Prostate gland (tissue), 2 donors: ENCODE measurements around the gene AFF1. TPM values are rescaled to one million over a fixed set of nuclear protein-coding genes. Genes with fewer than 3 reads are reported as not detected.
A peak's percentile ranks its signal among the peaks of the same experiment; 100 is the strongest.
"Not testable (repeated sequence)": the region's sequence is repeated elsewhere in the genome, so short reads cannot be mapped to it uniquely, and the experiment has no call there.

ENCODE experiments used
- DNase-seq: peaks from one replicate; pipeline ENCODE4 v3.0.0-alpha.2; 2019; ENCODE audit warnings: low spot score
- H3K27ac ChIP-seq, 2 donors: fragments of 200-600 bp; sonication (generic); 2 replicates each; pipeline ENCODE4 v1.5.1; 2017 to 2019
- H3K27me3 ChIP-seq: fragments of 200-600 bp; sonication (generic); replicated peaks from 2 replicates; pipeline ENCODE4 v1.5.1; 2019; ENCODE audit not compliant: insufficient read depth
- H3K36me3 ChIP-seq, 2 donors: fragments of 200-600 bp; sonication (generic); 1 replicate in 1 of 2; 2 replicates in 1 of 2; pipeline versions ENCODE4 v1.5.1 to v1.8.1; 2017 to 2019
- H3K4me1 ChIP-seq: fragments of 200-600 bp; sonication (generic); replicated peaks from 2 replicates; pipeline ENCODE4 v1.5.1; 2019
- H3K4me3 ChIP-seq, 2 donors: fragments of 200-600 bp; sonication (generic); 2 replicates each; pipeline ENCODE4 v1.5.1; 2017 to 2019
- H3K9me3 ChIP-seq: fragments of 200-600 bp; sonication (generic); 2 replicates; pipeline ENCODE4 v1.5.1; 2017
- POLR2A ChIP-seq: fragments of 450-650 bp; IDR thresholded peaks from one replicate; pipeline ENCODE4 v1.6.1; 2016; ENCODE audit warnings: antibody characterized with exemption, mild to moderate bottlenecking
- POLR2AphosphoS5 ChIP-seq: sonication (generic); formaldehyde crosslinking; IDR thresholded peaks from one replicate; pipeline ENCODE4 v1.6.1; 2017; ENCODE audit warnings: antibody characterized with exemption
- WGBS: methylation state at CpG from one replicate; pipeline ENCODE4 v1.1.5; 2018; 5-methylcytosine and 5-hydroxymethylcytosine counted together
- intact Hi-C: fragments of 100-400 bp; cut with DNase I; formaldehyde crosslinking; loops from one replicate; pipeline ENCODE4 v1.14.2; 2022
- total RNA-seq, 2 donors: library from RNA; depleted of rRNA; stranded (reverse); fragments of >200 nt; gene quantifications; one replicate each; pipeline ENCODE4 v1.1.0, GENCODE V29; 2016
- TF ChIP-seq, protein P1 (sequence below), 4 experiments: fragments of 200-600 bp in 2 of 4; fragments of 450-650 bp in 2 of 4; sonication (generic) in 2 of 4; IDR thresholded peaks; 1 replicate in 3 of 4; 2 replicates in 1 of 4; pipeline ENCODE4 v1.5.1; 2016 to 2019; ENCODE audit warnings: antibody characterized with exemption in 4 of 4, mild to moderate bottlenecking in 2 of 4, moderate library complexity in 2 of 4

The AFF1 gene
- total RNA-seq, 2 donors from 2014 or later = 69.7 to 92.5 TPM

DNA sequence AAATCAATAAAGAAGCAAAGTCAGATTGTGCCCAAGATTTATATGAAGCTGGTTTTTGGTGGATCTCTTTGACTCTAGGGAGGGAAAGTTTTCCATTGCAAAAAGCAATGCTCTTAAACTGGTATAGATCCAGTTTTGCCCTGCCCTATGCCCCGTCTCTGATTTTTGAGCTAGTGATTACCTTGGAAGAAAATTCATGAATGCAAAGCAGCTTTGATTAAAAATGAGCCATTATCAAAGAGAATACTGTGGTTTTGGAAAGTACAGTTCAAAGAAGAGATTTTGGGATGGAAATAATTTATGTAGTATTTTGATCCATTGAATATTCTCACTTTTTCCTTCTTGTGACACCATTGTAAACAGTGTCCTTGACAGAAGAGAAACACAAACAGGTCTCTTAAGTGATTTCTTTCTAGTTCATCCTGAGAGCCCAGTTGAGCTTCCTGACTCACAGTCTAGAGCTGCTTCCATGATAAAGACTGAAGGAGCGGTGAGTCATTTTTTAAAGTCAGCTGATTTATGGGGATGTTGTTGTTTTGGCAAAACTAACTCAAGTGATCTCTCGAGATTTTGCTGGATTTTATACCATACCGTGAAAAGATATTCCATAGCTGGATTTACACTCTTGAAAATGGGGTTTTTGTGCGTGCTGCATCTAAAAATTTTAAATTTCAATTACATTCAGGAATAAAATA, 76.7 kb downstream of the AFF1 start:
- H3K4me1 ChIP-seq = peaks cover 15% of the 10 kb centered on the region
- intact Hi-C loops = no loop called here
- 60% methylated on average over 5 of the region's 5 CpGs for WGBS

DNA sequence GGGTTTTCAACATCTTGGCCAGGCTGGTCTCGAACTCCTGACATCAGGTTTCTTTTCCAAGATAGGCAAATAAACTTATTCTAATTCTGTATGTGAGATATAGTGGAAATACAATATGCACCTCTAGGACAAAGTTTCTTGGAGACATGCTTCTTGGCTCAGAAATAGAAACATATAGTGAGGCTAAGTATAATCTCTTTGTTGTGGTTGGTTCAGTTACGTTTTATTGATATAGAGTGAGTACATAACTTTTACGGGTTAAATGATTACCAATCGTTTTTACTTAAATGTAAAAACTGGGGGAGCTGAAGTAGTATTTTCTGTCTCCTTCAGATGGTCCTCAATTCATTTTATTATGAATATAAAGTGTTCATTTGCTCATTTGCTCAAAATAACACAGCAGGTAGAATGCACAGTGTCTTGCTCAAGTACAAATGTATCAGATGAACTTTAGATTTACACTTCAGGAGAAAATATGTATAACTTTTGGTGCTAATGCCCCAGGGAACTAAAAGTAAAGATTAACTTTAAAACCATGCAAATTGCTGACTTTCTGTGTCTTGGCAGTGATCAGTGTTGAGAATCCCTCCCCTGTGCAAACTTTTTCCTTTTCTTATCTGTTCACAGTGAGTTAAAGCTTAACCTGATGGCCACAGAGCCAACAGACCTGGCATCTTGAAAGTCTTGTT, 77.6 kb downstream of the AFF1 start:
- H3K4me1 ChIP-seq = peaks cover 15% of the 10 kb centered on the region
- 51% methylated on average over 4 of the region's 4 CpGs for WGBS

More for the DNA sequence above, 76.7 kb downstream of the AFF1 start:
- Histone ChIP-seq H3K27me3 (no peaks in the 10 kb centered on the region), H3K4me3 (no peak overlapping the region), H3K36me3 (no peaks in the 10 kb centered on the region), H3K9me3 (no peaks in the 10 kb centered on the region), H3K27ac (peak overlapping the region in 1 of 2 donors; percentile 36)
- no peak for DNase-seq
- TF ChIP-seq POLR2AphosphoS5 (no peak), POLR2A (no peak)
- TF ChIP-seq, protein P1, sequence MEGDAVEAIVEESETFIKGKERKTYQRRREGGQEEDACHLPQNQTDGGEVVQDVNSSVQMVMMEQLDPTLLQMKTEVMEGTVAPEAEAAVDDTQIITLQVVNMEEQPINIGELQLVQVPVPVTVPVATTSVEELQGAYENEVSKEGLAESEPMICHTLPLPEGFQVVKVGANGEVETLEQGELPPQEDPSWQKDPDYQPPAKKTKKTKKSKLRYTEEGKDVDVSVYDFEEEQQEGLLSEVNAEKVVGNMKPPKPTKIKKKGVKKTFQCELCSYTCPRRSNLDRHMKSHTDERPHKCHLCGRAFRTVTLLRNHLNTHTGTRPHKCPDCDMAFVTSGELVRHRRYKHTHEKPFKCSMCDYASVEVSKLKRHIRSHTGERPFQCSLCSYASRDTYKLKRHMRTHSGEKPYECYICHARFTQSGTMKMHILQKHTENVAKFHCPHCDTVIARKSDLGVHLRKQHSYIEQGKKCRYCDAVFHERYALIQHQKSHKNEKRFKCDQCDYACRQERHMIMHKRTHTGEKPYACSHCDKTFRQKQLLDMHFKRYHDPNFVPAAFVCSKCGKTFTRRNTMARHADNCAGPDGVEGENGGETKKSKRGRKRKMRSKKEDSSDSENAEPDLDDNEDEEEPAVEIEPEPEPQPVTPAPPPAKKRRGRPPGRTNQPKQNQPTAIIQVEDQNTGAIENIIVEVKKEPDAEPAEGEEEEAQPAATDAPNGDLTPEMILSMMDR (IDR thresholded peaks at IDR 0.05) = no peak

DNA sequence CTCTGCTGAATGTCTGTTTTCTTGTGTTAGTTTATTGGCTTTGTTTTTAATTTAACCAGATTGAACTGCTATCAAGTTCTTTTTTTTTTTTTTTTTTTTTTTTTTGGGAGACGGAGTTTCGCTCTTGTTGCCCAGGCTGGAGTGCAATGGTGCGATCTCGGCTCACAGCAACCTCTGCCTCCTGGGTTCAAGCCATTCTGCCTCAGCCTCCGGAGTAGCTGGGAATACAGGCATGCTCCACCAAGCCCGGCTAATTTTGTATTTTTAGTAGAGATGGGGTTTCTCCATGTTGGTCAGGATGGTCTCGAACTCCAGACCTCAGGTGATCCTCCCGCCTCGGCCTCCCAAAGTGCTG, 78.1 kb downstream of the AFF1 start:
- 58% methylated on average over 9 of the region's 9 CpGs for WGBS
- intact Hi-C loops, H3K9me3 ChIP-seq, H3K27me3 ChIP-seq, H3K4me3 ChIP-seq, DNase-seq, H3K36me3 ChIP-seq: not testable (repeated sequence)
- peaks cover 15% of the 10 kb centered on the region for H3K4me1 ChIP-seq
- H3K27ac ChIP-seq = peak overlapping the region; percentile 24 to 59

More for the DNA sequence above, 77.6 kb downstream of the AFF1 start:
- no peak overlapping the region for H3K4me3 ChIP-seq
- intact Hi-C loops = no loop called here
- peak; percentile 14 for DNase-seq
- TF ChIP-seq, protein P1 (IDR thresholded peaks at IDR 0.05) = no peak
- TF ChIP-seq POLR2A (no peak), POLR2AphosphoS5 (peak; percentile 31)
- no peaks in the 10 kb centered on the region for H3K36me3 ChIP-seq
- no peaks in the 10 kb centered on the region for H3K27me3 ChIP-seq
- peak overlapping the region; percentile 24 to 59 for H3K27ac ChIP-seq
- H3K9me3 ChIP-seq = no peaks in the 10 kb centered on the region

DNA sequence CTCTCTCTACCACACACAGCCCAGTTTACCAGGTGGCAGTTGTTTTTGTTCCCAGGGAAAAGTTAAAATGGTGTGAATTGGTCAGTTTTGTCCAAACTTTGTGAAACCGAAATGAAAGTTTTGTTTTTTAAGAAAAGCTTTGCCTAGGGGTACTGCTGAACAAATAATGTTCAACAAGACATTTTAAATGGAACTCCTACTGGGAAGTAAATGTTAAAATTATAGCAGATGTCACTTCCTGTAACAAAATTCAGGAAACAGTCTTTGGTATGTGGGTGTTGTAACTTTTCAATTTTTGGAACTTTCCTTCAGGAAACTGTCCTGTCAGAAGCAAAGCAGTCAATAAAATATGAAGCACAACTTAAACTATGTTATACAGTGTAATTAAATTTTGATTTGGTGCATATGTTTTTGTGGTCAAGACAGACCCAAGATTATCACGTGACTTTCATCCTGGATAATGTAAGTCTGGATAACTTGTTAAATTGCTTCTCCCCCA, 79.5 kb downstream of the AFF1 start:
- Histone ChIP-seq H3K4me1 (peaks cover 12% of the 10 kb centered on the region), H3K36me3 (no peaks in the 10 kb centered on the region), H3K27ac (peak overlapping the region; percentile 54 to 59), H3K9me3 (no peaks in the 10 kb centered on the region), H3K27me3 (no peaks in the 10 kb centered on the region), H3K4me3 (no peak overlapping the region)
- WGBS = 33% methylated on average over 2 of the region's 2 CpGs
- DNase-seq = no peak
- intact Hi-C loops = no loop called here
- TF ChIP-seq, protein P1 (IDR thresholded peaks at IDR 0.05) = no peak
- no peak for TF ChIP-seq POLR2AphosphoS5
- no peak for TF ChIP-seq POLR2A

DNA sequence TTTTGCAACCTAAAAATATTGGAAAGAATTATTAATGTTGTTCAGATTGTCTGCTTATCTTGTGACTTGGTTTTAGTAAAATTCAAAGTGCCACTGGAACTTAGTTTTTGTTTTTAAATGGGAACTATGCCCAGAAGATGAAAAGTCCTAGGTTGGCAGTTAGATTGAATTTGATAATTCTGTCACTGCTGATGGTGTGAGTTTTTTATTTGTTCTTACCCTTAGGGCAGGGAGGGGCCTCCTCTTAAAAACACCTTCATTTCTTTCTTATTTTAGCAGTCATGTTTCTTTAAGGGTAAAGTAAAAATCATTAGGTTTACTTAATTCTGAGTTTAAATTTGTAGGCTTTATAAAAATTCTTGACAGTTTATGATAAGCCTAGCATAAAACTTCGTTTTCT, 80.6 kb downstream of the AFF1 start:
- peaks cover 9% of the 10 kb centered on the region for H3K4me1 ChIP-seq
- no peaks in the 10 kb centered on the region for H3K9me3 ChIP-seq
- H3K27me3 ChIP-seq = no peaks in the 10 kb centered on the region
- WGBS = 45% methylated on average over 1 of the region's 1 CpG
- intact Hi-C loops = no loop called here
- no peak overlapping the region for H3K4me3 ChIP-seq
- peak overlapping the region; percentile 54 to 59 for H3K27ac ChIP-seq
- no peak for DNase-seq
- TF ChIP-seq POLR2A = no peak
- no peaks in the 10 kb centered on the region for H3K36me3 ChIP-seq
